ENCODE data around the gene CACNA1C.
A peak's percentile ranks its signal among the peaks of the same experiment; 100 is the strongest.

The CACNA1C gene

DNA sequence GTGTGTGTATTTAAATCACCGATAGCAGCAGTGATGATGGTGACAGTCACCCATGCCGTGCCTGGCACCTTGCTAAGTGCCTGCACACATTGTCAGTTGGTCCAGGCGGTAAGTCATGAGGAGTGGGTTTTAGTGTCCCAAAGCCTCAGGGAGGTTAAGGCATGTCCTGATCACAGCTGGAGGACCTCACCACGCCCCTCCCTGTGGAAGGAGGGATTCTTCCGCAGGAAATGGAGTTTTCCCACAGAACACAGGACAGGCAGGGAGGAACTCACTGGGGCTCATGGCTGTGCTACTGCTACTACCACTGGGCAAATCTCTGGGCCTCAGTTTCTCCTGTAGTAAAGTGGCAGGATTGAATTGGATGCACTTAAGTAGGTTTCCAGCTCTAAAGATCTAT is 142.3 kb downstream of the CACNA1C start:
- H3K27me3 ChIP-seq (replicated peaks; ENCODE audit: control insufficient read depth, insufficient read depth, low read length): no peaks in the 10 kb centered on the region
- DNase-seq (ENCODE audit: low read depth): no peak
- peaks cover 9% of the 10 kb centered on the region for H3K36me3 ChIP-seq (ENCODE audit: control insufficient read depth, insufficient read depth, low read length, severe bottlenecking)
- H3K4me3 ChIP-seq (ENCODE audit: low read length): no peak overlapping the region
- H3K9ac ChIP-seq (ENCODE audit: low read length): no peak overlapping the region
- H3K4me1 ChIP-seq (ENCODE audit: control insufficient read depth, insufficient read depth, low read length): no peaks in the 10 kb centered on the region
- no peaks in the 10 kb centered on the region for H3K9me3 ChIP-seq (ENCODE audit: control insufficient read depth, low read length)

DNA sequence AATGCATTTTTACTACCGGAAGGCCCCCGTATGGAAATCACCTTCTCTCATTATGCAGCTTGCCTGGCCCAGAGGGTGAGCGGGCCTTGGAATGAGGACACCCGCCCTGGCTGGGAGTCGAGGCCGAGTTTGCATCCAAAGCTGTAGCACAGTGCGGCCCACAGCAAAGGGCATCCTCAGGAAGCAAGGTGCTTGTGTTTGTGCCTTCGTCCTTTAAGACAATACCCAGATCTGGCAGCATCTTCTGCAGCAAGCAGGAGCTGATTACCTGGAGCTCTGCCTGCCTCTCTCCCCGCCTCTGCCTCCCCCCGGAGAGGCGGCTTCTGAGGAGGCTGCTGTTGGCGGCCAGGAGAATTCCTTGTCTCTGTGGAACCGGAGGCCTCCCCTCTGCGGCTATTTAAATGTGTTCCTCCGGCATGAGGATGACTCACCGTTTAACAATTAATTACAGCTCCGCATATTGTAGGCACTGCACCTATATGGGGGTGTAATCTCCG is 145.3 kb downstream of the CACNA1C start:
- H3K4me3 ChIP-seq (ENCODE audit: low read length): no peak overlapping the region
- H3K9ac ChIP-seq (ENCODE audit: low read length): no peak overlapping the region
- H3K4me1 ChIP-seq (ENCODE audit: control insufficient read depth, insufficient read depth, low read length): no peaks in the 10 kb centered on the region
- H3K36me3 ChIP-seq (ENCODE audit: control insufficient read depth, insufficient read depth, low read length, severe bottlenecking): no peaks in the 10 kb centered on the region
- no peaks in the 10 kb centered on the region for H3K27me3 ChIP-seq (replicated peaks; ENCODE audit: control insufficient read depth, insufficient read depth, low read length)
- peak; percentile 74 for DNase-seq (ENCODE audit: low read depth)
- H3K9me3 ChIP-seq (ENCODE audit: control insufficient read depth, low read length): no peaks in the 10 kb centered on the region

DNA sequence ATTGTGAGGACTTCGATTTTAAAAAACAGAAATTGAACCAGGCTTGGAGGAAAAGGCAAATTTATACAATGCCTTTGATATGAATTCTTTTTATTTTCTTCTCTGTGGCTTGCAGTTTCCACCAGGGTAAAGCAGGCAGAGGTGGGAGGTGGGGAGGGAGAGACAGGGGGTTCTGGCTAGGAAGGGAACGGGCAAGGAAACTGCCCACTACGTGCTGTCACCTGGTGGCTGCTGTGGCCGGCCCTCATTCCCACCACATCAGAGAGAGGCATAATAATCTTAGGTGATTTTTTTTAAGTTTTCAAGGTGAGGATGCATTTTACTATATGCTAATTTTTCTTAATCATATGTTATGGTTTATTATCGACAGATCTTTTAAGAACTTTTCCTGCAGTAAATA is 145.8 kb downstream of the CACNA1C start:
- Histone ChIP-seq H3K36me3 (ENCODE audit: control insufficient read depth, insufficient read depth, low read length, severe bottlenecking) (no peaks in the 10 kb centered on the region), H3K4me3 (ENCODE audit: low read length) (no peak overlapping the region), H3K9ac (ENCODE audit: low read length) (no peak overlapping the region), H3K4me1 (ENCODE audit: control insufficient read depth, insufficient read depth, low read length) (no peaks in the 10 kb centered on the region), H3K9me3 (ENCODE audit: control insufficient read depth, low read length) (no peaks in the 10 kb centered on the region), H3K27me3 (replicated peaks; ENCODE audit: control insufficient read depth, insufficient read depth, low read length) (no peaks in the 10 kb centered on the region)
- no peak for DNase-seq (ENCODE audit: low read depth)

DNA sequence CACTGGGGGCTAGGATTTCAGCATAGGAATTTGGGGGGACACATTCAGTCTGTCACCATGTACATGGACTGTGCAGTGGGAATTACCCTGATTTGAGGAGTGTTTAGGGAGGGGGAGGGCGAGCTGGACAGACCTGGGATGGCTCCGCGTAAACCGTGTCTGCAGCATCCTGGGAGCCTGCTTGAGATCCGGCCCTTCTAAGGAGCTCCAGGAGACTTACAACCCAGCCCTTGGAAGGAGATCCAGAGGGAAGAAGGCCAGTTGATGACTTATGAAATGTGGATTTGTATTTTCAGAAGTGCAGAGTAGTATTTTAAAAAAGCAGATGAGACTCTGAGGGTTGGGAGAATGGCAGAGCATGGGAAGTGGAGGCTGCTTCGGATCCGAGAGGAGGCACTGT is 153.2 kb downstream of the CACNA1C start:
- no peaks in the 10 kb centered on the region for H3K9me3 ChIP-seq (ENCODE audit: control insufficient read depth, low read length)
- no peak for DNase-seq (ENCODE audit: low read depth)
- no peak overlapping the region for H3K4me3 ChIP-seq (ENCODE audit: low read length)
- no peaks in the 10 kb centered on the region for H3K36me3 ChIP-seq (ENCODE audit: control insufficient read depth, insufficient read depth, low read length, severe bottlenecking)
- no peak overlapping the region for H3K9ac ChIP-seq (ENCODE audit: low read length)
- no peaks in the 10 kb centered on the region for H3K27me3 ChIP-seq (replicated peaks; ENCODE audit: control insufficient read depth, insufficient read depth, low read length)
- H3K4me1 ChIP-seq (ENCODE audit: control insufficient read depth, insufficient read depth, low read length): no peaks in the 10 kb centered on the region

- H3K27me3 ChIP-seq (replicated peaks; ENCODE audit: control insufficient read depth, insufficient read depth, low read length): no peaks in the 10 kb centered on the region
- H3K4me1 ChIP-seq (ENCODE audit: control insufficient read depth, insufficient read depth, low read length): no peaks in the 10 kb centered on the region
- H3K9ac ChIP-seq (ENCODE audit: low read length): no peak overlapping the region
Measured at GRCh38 chr12:2208837-2209635, 156.2 kb downstream of the CACNA1C start.

DNA sequence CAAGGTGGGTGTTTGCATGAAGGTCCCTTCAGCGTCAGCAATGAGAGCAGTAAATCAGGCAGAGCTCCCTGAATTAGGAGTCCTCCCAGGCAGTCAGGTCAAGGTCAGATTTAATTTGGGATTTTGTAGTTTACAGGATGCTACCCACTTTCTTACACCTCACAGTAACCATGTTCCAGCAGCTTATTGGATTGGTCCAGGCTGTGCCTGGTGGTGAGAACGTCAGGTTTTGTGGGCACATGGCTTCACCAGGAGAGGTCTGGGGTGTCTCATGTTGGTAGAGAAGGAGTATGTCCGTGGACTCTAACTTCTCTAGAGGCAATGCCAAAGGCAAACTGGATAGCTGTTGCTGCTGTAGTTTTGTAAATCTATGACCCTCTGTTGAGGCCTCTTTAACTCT is 158.3 kb downstream of the CACNA1C start:
- no peak for DNase-seq (ENCODE audit: low read depth)
- Histone ChIP-seq H3K9ac (ENCODE audit: low read length) (no peak overlapping the region), H3K4me3 (ENCODE audit: low read length) (no peak overlapping the region), H3K9me3 (ENCODE audit: control insufficient read depth, low read length) (no peaks in the 10 kb centered on the region), H3K27me3 (replicated peaks; ENCODE audit: control insufficient read depth, insufficient read depth, low read length) (no peaks in the 10 kb centered on the region), H3K36me3 (ENCODE audit: control insufficient read depth, insufficient read depth, low read length, severe bottlenecking) (peaks cover 4% of the 10 kb centered on the region), H3K4me1 (ENCODE audit: control insufficient read depth, insufficient read depth, low read length) (no peaks in the 10 kb centered on the region)

More at GRCh38 chr12:2208837-2209635, 156.2 kb downstream of the CACNA1C start:
- DNase-seq (ENCODE audit: low read depth): no peak
- Histone ChIP-seq H3K9me3 (ENCODE audit: control insufficient read depth, low read length) (no peaks in the 10 kb centered on the region), H3K4me3 (ENCODE audit: low read length) (no peak overlapping the region), H3K36me3 (ENCODE audit: control insufficient read depth, insufficient read depth, low read length, severe bottlenecking) (no peaks in the 10 kb centered on the region)

GRCh38 chr12:2212537-2212936 is 159.8 kb downstream of the CACNA1C start:
- no peak overlapping the region for H3K4me3 ChIP-seq (ENCODE audit: low read length)
- DNase-seq (ENCODE audit: low read depth): no peak
- no peaks in the 10 kb centered on the region for H3K9me3 ChIP-seq (ENCODE audit: control insufficient read depth, low read length)

GRCh38 chr12:2212971-2213869 is 160.4 kb downstream of the CACNA1C start:
- Histone ChIP-seq H3K4me3 (ENCODE audit: low read length) (no peak overlapping the region), H3K9me3 (ENCODE audit: control insufficient read depth, low read length) (no peaks in the 10 kb centered on the region), H3K27me3 (replicated peaks; ENCODE audit: control insufficient read depth, insufficient read depth, low read length) (no peaks in the 10 kb centered on the region), H3K36me3 (ENCODE audit: control insufficient read depth, insufficient read depth, low read length, severe bottlenecking) (peaks cover 4% of the 10 kb centered on the region), H3K4me1 (ENCODE audit: control insufficient read depth, insufficient read depth, low read length) (no peaks in the 10 kb centered on the region), H3K9ac (ENCODE audit: low read length) (no peak overlapping the region)
- no peak for DNase-seq (ENCODE audit: low read depth)

More at GRCh38 chr12:2212537-2212936, 159.8 kb downstream of the CACNA1C start:
- H3K9ac ChIP-seq (ENCODE audit: low read length): no peak overlapping the region
- peaks cover 4% of the 10 kb centered on the region for H3K36me3 ChIP-seq (ENCODE audit: control insufficient read depth, insufficient read depth, low read length, severe bottlenecking)
- no peaks in the 10 kb centered on the region for H3K4me1 ChIP-seq (ENCODE audit: control insufficient read depth, insufficient read depth, low read length)
- no peaks in the 10 kb centered on the region for H3K27me3 ChIP-seq (replicated peaks; ENCODE audit: control insufficient read depth, insufficient read depth, low read length)

GRCh38 chr12:2214411-2214810 is 161.6 kb downstream of the CACNA1C start:
- Histone ChIP-seq H3K27me3 (replicated peaks; ENCODE audit: control insufficient read depth, insufficient read depth, low read length) (no peaks in the 10 kb centered on the region), H3K9me3 (ENCODE audit: control insufficient read depth, low read length) (no peaks in the 10 kb centered on the region), H3K36me3 (ENCODE audit: control insufficient read depth, insufficient read depth, low read length, severe bottlenecking) (peaks cover 4% of the 10 kb centered on the region), H3K4me3 (ENCODE audit: low read length) (no peak overlapping the region), H3K9ac (ENCODE audit: low read length) (no peak overlapping the region), H3K4me1 (ENCODE audit: control insufficient read depth, insufficient read depth, low read length) (no peaks in the 10 kb centered on the region)
- DNase-seq (ENCODE audit: low read depth): no peak

GRCh38 chr12:2215709-2216560 is 163.1 kb downstream of the CACNA1C start:
- Histone ChIP-seq H3K4me3 (ENCODE audit: low read length) (no peak overlapping the region), H3K27me3 (replicated peaks; ENCODE audit: control insufficient read depth, insufficient read depth, low read length) (no peaks in the 10 kb centered on the region), H3K9me3 (ENCODE audit: control insufficient read depth, low read length) (no peaks in the 10 kb centered on the region), H3K4me1 (ENCODE audit: control insufficient read depth, insufficient read depth, low read length) (no peaks in the 10 kb centered on the region), H3K36me3 (ENCODE audit: control insufficient read depth, insufficient read depth, low read length, severe bottlenecking) (peaks cover 4% of the 10 kb centered on the region), H3K9ac (ENCODE audit: low read length) (no peak overlapping the region)
- peak; percentile 17 for DNase-seq (ENCODE audit: low read depth)
